Islet of Langerhans (tissue), 1 donor: ENCODE measurements around the gene TCN1.
"Not testable (repeated sequence)": the region's sequence is repeated elsewhere in the genome, so short reads cannot be mapped to it uniquely, and the experiment has no call there.

Source experiments
- FAIRE-seq: peaks from one replicate; lab custom pipeline; 2011; peaks lifted over from hg19 to GRCh38; lab: Jason Lieb, UNC

TCN1 gene

DNA sequence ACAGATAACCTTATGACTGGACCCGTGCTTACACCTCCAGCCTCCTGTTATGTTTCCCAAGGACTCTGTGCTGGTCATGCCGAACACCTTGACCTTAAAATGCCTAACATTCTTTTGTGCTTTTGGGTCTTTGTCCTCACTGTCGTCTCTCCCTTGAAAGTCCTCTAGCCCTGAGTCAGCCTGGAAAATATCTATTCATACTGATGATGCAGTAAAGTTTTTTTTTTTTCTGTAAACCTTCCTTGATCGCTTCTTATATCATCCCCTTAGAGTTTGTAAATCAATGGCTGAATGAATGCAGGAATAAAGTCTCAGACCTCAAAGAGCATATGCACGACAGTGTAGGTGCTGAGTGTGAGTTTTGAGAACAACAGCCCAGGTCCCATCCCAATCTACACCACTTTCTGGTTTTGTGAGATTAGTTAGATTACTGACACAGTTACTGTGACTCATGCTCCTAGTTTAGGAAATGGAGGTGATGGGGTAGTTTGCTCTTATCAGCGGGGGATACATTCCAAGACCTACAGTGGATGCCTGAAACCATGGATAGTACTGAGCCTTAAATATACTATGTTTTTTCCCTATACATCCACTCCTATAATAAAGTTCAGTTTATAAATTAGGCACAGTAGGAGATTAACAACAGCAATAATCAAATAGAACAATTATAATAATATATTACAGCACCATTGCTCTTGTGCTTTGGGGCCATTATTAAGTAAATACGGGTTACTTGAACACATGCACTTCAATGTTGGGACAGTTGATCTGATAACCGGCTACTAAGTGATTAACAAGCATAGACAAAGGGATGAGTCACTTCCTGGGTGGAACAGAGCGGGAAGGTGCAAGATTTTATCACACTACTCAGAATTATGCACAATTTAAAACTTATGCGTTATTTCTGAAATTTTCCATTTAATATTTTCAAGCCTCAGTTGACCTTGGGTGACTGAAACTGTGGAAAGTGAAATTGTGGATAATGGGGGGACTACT, 8.6 kb downstream of the TCN1 start:
- FAIRE-seq = no peak

DNA sequence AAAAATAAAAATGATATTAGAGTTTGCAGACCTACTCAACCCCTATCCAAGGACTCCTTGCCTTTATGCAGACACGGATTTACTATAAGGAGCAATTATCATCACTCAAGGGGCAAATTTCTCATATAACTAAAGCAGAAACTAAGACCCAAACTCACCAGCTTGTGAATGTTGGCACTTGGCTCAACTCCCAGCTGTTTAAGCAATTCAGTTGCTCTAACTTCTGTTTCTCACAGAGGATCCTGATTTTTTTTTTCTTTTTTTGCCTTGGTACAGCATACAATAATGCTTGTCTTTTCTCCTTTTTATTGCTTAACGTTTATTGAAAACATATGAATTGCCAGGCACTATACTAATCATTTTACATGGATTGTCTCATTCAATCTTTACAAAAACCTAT, 11.4 kb downstream of the TCN1 start:
- FAIRE-seq = no peak

DNA sequence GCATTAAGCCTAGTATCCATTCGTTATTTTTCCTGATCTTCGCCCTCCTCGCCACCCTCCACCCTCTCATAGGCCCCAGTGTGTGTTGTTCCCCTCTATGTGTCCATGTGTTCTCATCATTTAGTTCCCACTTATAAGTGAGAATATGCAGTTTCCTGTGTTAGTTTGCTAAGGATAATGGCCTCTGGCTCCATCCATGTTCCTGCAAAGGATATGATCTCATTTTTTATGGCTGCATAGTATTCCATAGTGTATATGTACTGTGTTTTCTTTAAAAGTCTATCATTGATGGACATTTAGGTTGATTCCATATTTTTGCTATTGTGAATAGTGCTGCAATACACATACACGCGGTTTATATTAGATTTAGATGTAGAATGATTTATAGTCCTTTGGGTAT, 14.9 kb downstream of the TCN1 start:
- FAIRE-seq = not testable (repeated sequence)

DNA sequence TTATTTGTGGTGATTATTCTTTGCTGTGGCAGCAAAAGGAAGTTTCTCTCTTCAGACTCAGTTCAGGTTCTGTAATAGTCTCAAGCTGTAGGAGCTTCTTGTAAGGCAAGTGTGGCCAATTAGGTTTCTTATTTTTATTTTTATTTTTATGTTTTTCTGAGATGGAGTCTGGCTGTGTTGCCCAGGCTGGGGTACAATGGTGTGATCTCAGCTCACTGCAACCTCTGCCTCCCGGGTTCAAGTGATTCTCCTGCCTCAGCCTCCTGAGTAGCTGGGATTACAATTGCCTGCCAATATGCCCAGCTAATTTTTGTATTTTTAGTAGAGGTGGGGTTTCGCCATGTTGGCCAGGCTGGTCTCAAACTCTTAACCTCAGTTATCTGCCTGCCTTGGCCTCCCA, 16.7 kb downstream of the TCN1 start:
- FAIRE-seq = not testable (repeated sequence)

DNA sequence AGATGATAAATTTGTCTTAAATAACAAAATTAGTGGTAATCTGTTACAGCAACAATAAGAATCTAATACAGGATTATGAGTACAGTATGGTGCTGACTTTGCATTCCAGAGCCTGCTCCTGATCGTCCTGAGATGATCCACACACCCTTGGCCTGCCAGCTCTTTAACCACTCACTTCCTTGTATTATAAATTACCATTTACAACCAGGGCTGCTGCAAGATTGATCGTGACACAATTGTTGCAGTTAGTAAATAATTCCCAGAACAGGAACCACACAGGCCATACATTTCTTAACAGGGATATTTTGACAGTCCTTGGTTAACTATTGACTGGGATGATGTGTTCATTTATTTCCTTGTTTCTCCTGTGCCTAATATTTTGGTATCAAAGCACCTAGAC, 17.2 kb downstream of the TCN1 start:
- no peak for FAIRE-seq

DNA sequence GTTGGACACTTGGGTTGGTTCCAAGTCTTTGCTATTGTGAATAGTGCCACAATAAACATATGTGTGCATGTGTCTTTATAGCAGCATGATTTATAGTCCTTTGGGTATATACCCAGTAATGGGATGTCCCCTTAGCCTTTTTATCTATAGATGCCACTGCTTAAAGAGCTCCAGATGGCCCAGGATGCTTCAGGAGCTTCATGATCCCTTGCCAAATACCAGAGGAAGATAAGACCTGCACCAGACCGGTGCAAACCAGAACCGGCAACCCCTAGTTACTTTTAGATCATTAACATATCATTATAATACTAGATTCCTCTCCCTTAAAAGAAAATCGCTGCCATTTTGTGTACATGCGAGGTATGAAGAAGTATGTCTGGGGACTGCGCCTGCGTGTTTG, 17.8 kb downstream of the TCN1 start:
- not testable (repeated sequence) for FAIRE-seq

DNA sequence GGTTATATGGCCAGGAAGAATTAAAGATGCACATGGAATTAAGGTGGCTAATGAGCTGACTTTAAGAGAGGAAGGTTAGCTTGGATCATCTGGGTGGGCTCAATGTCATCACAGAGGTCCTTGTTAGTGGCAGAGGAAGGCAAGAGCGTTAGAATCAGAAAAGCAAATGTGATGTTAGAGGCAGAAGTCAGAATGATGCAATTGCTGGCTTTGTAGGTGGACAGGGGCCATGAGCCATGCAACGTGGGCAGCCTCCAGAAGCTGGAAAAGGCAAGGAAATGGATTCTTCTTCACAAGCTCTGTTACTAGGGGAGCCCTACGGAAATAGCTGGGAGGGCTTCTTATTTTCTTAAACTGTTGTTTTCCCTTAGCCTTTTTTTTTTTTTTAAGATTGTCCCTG, 18.7 kb downstream of the TCN1 start:
- FAIRE-seq = no peak

DNA sequence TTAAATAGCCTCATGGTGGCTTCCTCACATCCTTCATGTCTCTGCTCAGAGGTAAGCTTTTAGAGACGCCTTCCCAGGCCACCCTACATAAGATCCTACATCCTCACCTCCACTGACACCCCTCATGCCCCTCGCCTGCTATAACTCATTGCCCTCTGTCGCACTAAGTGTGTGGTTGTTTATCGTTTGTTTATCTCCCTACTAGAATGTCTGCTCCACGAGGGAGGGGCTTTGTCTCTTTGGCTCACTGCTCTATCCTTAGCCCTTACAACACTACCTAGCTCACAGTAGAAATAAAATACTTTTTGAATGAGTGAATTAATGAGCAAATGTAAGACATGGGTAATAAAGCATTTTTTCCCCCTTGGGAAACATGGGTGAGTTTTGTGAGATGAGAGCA, 19.7 kb downstream of the TCN1 start:
- no peak for FAIRE-seq

DNA sequence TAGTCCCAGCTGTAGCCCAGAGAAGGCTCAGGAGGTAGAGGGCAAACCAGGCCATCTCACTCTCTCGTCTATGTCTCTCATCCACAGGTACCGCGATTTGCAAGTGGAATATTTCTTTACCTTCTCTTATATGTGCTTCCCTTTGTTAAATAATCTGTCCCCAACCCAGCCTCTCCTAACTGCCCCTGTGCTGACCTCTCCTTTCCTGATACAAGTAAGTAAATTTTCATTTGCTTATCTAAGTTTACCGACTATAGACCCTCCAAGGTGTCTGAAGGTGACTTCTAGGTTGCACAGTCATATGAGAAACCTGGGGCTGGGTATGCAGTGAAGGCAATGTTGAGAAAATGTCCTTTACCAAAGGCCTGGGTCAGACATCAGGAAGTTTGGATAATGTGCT, 20.9 kb downstream of the TCN1 start, which contains the start of gene CBLIF:
CBLIF (minus strand) TSS at position 101 of the 400 bp plus-strand sequence; CDS start at position 55, 46 bp downstream.
- FAIRE-seq = no peak

DNA sequence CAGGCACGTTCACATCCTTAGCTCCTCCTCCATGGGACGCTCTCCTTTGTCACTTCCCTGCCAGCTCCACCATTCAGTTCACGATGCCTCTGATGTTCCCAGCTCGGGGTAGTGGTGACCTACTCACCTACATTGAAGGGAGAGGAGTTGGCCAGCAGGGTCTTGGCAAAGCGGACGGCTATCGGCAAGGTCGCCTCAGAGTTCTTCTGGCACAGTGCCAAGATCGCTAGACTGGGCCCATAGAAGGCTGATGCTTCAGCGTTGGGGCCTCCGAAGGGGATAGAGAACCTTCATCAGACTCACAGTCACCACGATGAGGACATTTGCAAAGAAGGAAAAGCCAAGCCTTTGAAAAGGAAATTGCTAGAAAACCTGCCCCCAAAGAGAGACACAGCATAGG, 24.0 kb downstream of the TCN1 start:
- no peak for FAIRE-seq

DNA sequence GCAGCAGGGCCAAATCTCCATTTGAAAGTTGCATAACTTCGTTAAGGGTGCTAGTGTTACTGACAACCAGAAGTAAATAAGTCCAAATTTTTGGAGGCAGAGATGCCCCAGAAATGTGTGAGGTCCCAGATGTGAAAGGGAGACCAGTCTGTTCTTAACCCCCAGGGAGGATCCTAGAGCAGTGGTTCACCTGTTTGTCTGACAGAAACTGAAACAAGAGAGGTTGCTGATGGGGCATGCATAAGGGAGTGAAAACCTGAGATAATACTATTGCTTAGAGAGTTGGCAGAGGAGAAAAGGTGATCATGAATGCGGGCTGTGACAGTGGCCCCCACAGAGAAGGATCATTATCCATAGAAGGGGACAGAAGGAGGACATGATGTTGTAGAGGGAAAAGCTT, 24.8 kb downstream of the TCN1 start:
- FAIRE-seq = no peak

DNA sequence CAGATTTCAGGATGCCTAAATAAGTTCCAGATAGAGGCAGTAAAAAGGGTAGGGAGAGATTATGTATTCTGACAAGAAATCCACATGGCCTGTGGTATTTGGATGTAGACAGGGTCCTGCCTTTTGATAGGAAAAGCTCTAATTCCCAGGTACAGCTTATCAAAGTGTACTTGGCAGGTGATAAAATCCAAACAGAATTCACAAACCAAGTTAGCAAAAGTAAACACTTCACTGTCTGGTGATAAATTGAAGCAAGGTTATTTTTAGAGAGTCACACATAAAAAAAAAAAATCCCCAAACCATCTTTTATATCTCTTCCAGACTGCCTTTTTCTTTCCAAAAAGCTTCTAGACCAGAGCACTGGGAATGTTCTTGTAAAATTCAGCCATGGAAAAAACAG, 26.7 kb downstream of the TCN1 start:
- FAIRE-seq = no peak

DNA sequence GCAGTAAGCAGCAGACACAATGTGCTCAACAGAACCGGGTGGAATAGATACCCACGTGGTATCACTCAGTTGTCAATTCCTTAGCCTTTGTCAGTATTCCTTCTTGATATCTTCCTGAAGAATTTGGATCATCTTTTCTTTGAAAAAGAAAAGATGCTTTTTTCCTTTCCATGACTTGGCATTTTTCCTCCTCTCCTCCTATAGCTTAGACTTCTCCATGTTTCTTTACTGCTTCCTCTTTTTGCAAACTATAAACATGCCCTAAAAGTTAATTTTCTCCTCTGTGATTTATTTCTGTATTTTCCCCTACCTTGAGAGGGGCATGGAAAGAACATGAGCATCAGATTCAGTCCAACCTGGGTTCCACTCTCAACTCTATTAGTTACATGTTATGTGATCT, 32.7 kb downstream of the TCN1 start:
- FAIRE-seq = no peak

DNA sequence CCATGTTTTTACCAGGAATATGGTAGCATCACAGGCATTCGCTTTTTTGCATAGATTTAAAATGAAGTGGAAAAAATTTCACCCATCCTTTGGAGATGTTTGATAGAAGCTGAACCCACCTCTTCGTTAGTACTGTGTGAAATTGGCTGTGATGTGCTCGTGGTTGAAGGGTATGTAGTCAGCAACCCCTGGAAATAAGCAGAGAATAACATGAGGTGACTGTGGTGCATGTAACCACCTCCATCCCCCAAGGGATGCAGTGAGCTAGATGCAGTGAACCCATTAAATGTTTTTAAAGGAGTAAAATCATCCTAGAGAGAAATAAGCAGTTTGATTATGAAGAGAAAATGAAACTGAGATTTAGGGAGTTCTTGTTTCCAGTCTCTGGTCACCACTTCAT, 36.9 kb downstream of the TCN1 start:
- no peak for FAIRE-seq

DNA sequence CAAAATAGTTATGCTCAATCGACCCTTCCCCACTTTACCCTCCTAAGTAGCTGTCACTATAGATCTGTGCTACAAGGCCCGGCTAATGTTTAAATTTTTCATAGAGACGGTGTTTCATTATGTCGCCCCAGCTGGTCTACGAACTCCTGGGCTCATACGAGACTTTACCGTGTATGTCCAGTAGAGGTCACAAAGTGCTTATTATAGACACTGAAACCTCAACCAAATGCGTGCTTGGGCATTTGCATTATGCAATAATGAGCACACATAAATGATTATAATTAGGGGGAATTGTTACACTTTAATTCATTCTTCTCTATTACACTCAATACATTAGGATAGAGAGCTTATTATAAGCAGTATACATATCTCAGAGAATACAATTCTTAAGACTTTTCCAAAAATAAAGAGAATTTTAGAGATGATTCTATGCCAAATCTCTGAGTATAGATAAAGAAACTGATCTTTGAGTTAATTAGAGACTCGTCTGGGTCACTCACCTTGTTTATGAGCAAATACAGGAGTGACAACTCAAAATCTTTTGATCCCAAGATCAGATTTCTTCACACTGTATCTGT, 43.2 kb downstream of the TCN1 start:
- peak; percentile 93 for FAIRE-seq

DNA sequence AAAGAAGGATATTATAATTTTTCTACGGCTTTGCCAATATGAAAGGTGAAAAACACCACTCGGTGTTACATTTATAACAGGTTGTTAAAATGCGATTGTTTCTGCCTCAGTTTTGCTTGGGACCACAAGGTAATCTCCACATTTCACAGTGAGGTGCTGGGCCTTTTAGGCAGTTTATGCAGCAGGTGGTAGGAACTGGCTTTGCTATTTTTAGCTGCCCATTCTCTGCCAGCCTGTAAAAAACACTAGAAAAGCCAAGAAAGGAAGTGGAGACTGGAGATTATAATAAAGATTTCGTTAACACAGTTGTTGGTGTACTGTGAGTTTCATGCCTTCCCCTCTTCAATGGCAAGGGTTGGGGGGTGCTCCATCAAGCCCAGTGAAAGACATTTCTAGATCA, 47.7 kb downstream of the TCN1 start:
- FAIRE-seq = no peak

DNA sequence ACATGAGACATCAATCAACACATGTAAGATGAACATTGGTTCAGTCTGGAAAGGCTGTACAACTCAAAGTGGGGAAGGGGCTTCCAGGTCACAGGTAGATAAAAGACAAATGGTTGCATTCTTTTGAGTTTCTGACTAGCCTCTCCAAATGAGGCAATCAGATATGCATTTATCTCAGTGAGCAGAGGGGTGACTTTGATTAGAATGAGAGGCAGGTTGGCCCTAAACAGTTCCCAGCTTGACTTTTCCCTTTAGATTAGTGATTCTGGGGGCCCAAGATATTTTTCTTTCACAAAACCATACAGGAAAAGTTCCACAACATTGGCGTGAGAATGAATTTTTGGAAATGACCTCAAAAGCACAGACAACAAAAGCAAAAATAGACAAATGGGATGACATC, 49.9 kb downstream of the TCN1 start:
- not testable (repeated sequence) for FAIRE-seq

DNA sequence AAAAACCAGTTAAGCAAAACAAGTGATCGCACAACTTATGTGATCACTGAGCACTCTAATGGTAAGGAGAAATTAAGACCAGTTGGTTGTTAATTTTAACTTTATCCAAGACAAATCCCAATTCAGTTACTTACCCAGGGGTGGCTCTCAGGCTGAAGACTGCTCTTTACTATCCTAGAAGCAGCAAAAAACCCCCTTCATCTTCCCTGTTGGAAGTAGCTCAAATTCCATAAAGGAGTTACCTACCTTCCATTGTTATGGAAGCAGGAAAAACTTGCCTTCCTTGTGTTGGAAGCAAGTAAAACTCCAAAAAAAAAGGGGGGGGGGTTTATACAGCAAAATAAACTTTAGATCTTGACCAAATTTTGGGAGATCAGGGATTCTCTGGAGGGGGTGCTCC, 50.5 kb downstream of the TCN1 start:
- no peak for FAIRE-seq

DNA sequence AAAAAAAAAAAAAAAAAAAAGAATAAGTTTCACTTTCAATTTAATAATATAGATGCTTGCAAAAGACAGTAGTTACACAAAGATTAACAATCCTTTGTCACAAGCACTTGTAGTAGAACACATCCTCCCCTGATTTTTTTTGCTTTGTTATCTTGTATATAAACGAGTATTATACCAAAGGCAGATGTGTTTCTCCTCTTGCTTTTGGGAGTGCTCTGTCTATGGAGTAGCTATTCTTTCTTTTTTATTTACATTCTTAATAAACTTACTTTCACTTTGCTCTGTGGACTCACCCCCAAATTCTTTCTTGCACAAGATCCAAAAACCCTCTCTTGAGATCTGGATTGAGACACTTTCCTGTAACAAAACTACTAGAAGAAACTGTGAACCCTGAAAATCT, 52.3 kb downstream of the TCN1 start:
- no peak for FAIRE-seq

DNA sequence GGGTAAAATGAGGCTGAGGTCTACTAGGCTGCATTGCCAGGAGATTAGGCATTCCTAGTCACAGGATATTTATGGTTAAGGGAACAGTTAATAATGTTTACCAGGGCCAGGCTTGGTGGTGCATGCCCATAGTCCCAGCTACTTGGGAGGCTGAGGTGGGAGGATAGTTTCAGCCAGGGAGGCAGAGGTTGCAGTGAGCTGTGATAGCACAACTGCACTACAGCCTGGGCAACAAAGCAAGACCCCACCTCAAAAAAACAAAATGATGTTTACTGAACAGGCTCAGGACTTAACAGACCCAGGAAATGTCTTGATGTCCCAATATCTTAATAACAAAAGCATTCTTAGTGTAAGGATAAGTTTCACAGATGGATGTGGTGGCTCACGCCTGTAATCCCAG, 52.9 kb downstream of the TCN1 start:
- FAIRE-seq = no peak

DNA sequence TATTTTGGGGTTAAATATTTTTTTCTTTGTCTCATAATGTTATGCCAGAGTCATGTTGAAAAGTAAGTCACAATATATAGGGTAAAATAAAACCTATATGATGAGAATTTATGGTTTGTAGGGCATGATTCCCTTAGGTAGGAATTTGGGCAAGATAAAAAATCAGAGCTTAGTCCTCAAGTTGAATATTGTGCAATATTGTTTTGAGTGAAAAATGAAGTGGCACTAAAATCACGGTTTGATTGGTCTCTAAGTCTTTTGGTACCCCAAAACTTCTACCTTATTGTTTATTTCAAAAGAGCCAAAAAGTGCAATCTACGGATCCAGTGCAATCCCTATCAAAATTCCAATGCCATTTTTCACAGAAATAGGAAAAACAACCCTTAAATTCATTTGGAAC, 54.1 kb downstream of the TCN1 start:
- FAIRE-seq = no peak

DNA sequence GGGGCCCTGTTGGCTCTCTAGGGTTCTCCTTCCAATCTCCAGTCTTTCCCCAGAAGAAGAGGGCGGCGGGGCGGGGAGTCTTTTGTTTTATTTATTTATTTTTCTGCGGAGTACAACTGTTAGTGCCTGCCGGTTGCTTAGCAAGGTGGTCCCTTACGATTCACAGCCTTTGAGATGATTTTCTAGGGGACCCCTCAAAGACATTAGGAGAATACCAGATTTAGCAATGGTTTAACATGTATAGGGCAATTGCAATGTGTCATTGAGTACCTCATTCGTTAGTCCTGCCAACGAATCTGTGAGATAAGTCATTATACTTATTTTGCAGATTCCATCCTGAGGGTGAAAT, 55.4 kb downstream of the TCN1 start:
- FAIRE-seq = no peak

DNA sequence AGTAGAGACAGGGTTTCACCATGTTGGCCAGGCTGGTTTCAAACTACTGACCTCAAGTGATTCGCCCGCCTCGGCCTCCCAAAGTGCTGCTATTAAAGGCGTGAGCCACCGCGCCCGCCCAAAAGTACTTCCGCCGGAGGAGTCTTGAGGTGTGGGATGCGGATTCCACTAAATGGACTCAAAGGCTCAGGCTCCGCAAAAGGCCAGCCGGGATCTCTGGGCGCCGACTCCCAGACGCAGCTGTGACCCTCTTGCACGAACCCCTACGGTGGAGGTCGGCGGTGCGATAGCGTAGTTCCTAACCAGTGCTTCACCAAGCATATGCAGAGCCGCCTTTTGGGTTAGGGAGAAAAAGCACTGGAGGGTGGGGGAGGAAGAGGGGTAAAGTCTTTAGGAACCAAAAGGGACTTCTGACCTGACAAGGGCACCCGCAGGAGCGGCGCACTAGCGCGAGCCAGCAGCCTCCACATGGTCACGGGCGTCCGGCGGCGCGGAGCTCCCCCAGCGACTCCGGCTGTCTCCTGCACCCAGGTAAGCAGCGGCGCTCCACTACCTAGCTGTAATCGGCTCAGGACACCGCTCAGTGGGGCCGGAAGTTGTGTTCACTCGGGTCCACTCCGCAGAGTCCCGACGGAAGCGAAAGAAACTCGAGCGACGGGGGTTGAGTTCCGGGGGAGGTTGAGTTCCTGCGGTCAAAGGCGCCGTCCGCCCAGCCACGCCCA, 55.9 kb downstream of the TCN1 start, which contains the start of gene MRPL16:
MRPL16 (minus strand) TSS at position 590 of the 722 bp plus-strand sequence; CDS start at position 470, 120 bp downstream.
- no peak for FAIRE-seq
